Measurements from ENCODE around the gene SLC2A9. TPM values are rescaled to one million over a fixed set of nuclear protein-coding genes. Genes with fewer than 3 reads are reported as not detected.
A peak's percentile ranks its signal among the peaks of the same experiment; 100 is the strongest.

SLC2A9 gene
- total RNA-seq, 1 experiment from 2014 or later, result 3.5 TPM

DNA sequence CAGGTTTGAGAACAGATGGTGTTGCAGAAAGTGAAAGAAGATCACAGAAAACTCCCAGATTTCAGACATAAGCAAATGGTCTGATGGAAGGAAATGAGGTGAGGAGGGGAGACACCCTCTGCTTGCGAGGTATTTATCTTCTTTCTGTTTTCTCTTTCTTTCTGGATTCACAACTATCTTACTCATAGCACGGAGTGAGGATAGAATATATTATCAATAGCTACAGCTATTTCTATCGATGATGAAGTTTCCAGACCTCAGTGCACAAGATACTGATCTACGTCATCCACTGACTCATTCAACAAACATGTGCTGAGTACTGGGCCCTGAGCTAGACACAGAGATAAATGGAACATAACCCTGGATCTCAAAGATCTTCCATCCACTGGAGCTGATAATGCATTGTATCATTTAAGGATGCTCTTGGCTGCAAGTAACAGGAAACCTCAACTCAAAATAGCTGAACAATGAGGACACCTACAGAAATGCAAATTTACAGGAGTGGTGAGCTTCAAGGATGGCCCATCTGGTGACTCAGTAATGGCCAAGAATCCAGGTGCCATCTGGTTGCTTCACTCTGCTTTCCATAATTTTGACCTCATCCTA is 21.2 kb downstream of the SLC2A9 start:
- in situ Hi-C loops (cut with HindIII; ENCODE audit: low pct_unique_long_range_greater_than_20kb, low sequenced_read_pairs), result no loop called here
- H3K36me3 ChIP-seq (ENCODE audit: control insufficient read depth, insufficient read depth, low read length), result no peaks in the 10 kb centered on the region
- H3K4me3 ChIP-seq (ENCODE audit: low read depth in 2 of 2, low read length in 2 of 2), result no peak overlapping the region
- ATAC-seq, result no peak
- POLR2A ChIA-PET, result no interaction called here
- H3K27me3 ChIP-seq (ENCODE audit: control insufficient read depth, insufficient read depth, low read length), result no peaks in the 10 kb centered on the region
- intact Hi-C loops (cut with micrococcal nuclease; ENCODE audit: unreplicated experiment), result no loop called here
- no peaks in the 10 kb centered on the region for H3K9me3 ChIP-seq (ENCODE audit: control insufficient read depth, insufficient read depth, low read depth, low read length)
- BruUV-seq (replicated peaks), result no TSS peak
- H3K4me1 ChIP-seq (ENCODE audit: control insufficient read depth, insufficient read depth, low read length), result no peaks in the 10 kb centered on the region
- H3K27ac ChIP-seq (ENCODE audit: low read length), result no peak overlapping the region; the same call in 1 of the 2 replicates
- TF ChIP-seq SIN3A (IDR thresholded peaks at IDR 0.05; ENCODE audit: borderline replicate concordance, insufficient read depth, low read depth, low read length), result no peak
- TF ChIP-seq TCF7L2 (IDR thresholded peaks at IDR 0.05; ENCODE audit: low read depth, low read length), result no peak
- TF ChIP-seq CTCF (IDR thresholded peaks at IDR 0.05), result no peak
- TF ChIP-seq POLR2AphosphoS5 (IDR thresholded peaks at IDR 0.05; ENCODE audit: low read depth, low read length), result no peak
- no peak for TF ChIP-seq REST (IDR thresholded peaks at IDR 0.05; ENCODE audit: insufficient read depth in 1 of 2, low read depth in 2 of 2, low read length in 1 of 2)
- no peak for DNase-seq (ENCODE audit: low read depth, low spot score)
- CTCF ChIA-PET, result no interaction called here

- Histone ChIP-seq H3K4me1 (ENCODE audit: control insufficient read depth, insufficient read depth, low read length) (no peaks in the 10 kb centered on the region), H3K27me3 (ENCODE audit: control insufficient read depth, insufficient read depth, low read length) (no peaks in the 10 kb centered on the region), H3K27ac (ENCODE audit: low read length) (peak overlapping the region; percentile 14; the same call in 1 of the 2 replicates), H3K36me3 (ENCODE audit: control insufficient read depth, insufficient read depth, low read length) (no peaks in the 10 kb centered on the region), H3K9me3 (ENCODE audit: control insufficient read depth, insufficient read depth, low read depth, low read length) (no peaks in the 10 kb centered on the region), H3K4me3 (ENCODE audit: low read depth in 2 of 2, low read length in 2 of 2) (no peak overlapping the region)
- CTCF ChIA-PET, result no interaction called here
- BruUV-seq (replicated peaks), result no TSS peak
- TF ChIP-seq SIN3A (IDR thresholded peaks at IDR 0.05; ENCODE audit: borderline replicate concordance, insufficient read depth, low read depth, low read length) (no peak), CTCF (IDR thresholded peaks at IDR 0.05) (no peak), REST (IDR thresholded peaks at IDR 0.05; ENCODE audit: insufficient read depth in 1 of 2, low read depth in 2 of 2, low read length in 1 of 2) (no peak), POLR2AphosphoS5 (IDR thresholded peaks at IDR 0.05; ENCODE audit: low read depth, low read length) (no peak), TCF7L2 (IDR thresholded peaks at IDR 0.05; ENCODE audit: low read depth, low read length) (no peak)
- POLR2A ChIA-PET, result no interaction called here
- DNase-seq (ENCODE audit: low read depth, low spot score) (no peak), ATAC-seq (no peak)
- in situ Hi-C loops (cut with HindIII; ENCODE audit: low pct_unique_long_range_greater_than_20kb, low sequenced_read_pairs) (no loop called here), intact Hi-C loops (cut with micrococcal nuclease; ENCODE audit: unreplicated experiment) (no loop called here)
Measured at GRCh38 chr4:9997886-9998285, 23.4 kb downstream of the SLC2A9 start.

All from Panc1 (cell line).